ENCODE measurements around the gene CCL25. TPM values are rescaled to one million over a fixed set of nuclear protein-coding genes. Genes with fewer than 3 reads are reported as not detected.

The CCL25 gene
- total and polyA plus RNA-seq, 2 of the 4 experiments (the other 2 are of a cell fraction), result not detected

DNA sequence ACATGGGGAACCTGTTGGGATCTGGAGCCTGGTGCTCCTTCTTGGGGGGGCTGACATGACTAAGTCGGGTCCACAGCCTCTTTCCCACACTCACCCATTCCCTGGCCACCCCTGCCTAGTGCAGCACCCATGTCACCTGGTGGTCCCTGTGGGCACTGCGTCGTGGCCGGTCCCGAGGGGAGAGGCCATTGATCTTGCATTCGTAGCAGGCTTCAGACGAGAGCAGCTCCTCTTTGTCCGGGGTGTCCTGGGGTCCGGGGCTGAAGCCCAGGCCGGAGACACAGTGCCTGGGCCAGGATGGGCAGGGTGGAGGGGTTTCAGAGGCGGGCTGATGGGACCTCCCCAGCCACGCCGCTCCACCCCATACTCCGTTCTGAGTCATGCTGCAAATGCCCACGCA, 19.4 kb downstream of the CCL25 start:
- dilution Hi-C loops (cut with HindIII; ENCODE audit: low sequenced_read_pairs, unreplicated experiment) (no loop called here), in situ Hi-C loops (cut with MboI; ENCODE audit: low sequenced_read_pairs) (no loop called here), intact Hi-C loops (cut with micrococcal nuclease) (no loop called here)
- Histone ChIP-seq H4K5ac (ENCODE audit: low read depth, low read length) (no peak overlapping the region), H4K91ac (ENCODE audit: insufficient read depth, low read depth, low read length) (no peak overlapping the region), H3K36me3 (ENCODE audit: control insufficient read depth, insufficient read depth, low read length) (no peaks in the 10 kb centered on the region), H3K4ac (ENCODE audit: low read depth, low read length) (no peak overlapping the region), H3K4me2 (ENCODE audit: low read depth, low read length) (no peak overlapping the region), H4K20me1 (ENCODE audit: insufficient read depth, low read length) (no peaks in the 10 kb centered on the region), H2AK9ac (replicated peaks; ENCODE audit: low read depth, low read length, poor library complexity) (no peak overlapping the region), H3K56ac (ENCODE audit: extremely low read depth, insufficient read depth, low read length) (no peak overlapping the region), H3K18ac (ENCODE audit: low read depth, low read length) (no peak overlapping the region), H3K9me1 (ENCODE audit: insufficient read depth, low read length) (no peaks in the 10 kb centered on the region), H3K27me3 (ENCODE audit: control insufficient read depth, insufficient read depth, low read length) (no peaks in the 10 kb centered on the region), H2AK5ac (ENCODE audit: low read depth, low read length) (no peak overlapping the region), H2BK15ac (ENCODE audit: low read depth, low read length) (no peak overlapping the region), H3K9me3 (ENCODE audit: control insufficient read depth, insufficient read depth, low read length) (peaks cover 10% of the 10 kb centered on the region), H3K9ac (ENCODE audit: low read depth, low read length) (no peak overlapping the region), H2BK120ac (ENCODE audit: low read depth, low read length) (no peak overlapping the region), H3K79me1 (ENCODE audit: low read depth in 1 of 2, low read length in 2 of 2) (no peaks in the 10 kb centered on the region), H3K27ac (ENCODE audit: insufficient read depth, low read length) (no peak overlapping the region), H2BK20ac (ENCODE audit: low read depth, low read length) (no peak overlapping the region), H2AFZ (replicated peaks; ENCODE audit: low read length, poor library complexity) (no peak overlapping the region), H3K23ac (ENCODE audit: low read depth, low read length) (no peak overlapping the region), H3K4me3 (ENCODE audit: insufficient read depth, low read depth, low read length) (no peak overlapping the region), H2BK5ac (ENCODE audit: low read depth, low read length, poor library complexity, severe bottlenecking) (no peak overlapping the region), H4K8ac (ENCODE audit: low read depth in 2 of 2, low read length in 2 of 2) (no peak overlapping the region), H3K4me1 (ENCODE audit: control insufficient read depth, insufficient read depth, low read length) (no peaks in the 10 kb centered on the region), H3K14ac (replicated peaks; ENCODE audit: low read depth, low read length) (no peak overlapping the region)
- CTCF ChIA-PET, result no interaction called here
- ATAC-seq (ENCODE audit: low read depth), result no peak
- BruUV-seq (replicated peaks), result no TSS peak
- TF ChIP-seq, protein P1, sequence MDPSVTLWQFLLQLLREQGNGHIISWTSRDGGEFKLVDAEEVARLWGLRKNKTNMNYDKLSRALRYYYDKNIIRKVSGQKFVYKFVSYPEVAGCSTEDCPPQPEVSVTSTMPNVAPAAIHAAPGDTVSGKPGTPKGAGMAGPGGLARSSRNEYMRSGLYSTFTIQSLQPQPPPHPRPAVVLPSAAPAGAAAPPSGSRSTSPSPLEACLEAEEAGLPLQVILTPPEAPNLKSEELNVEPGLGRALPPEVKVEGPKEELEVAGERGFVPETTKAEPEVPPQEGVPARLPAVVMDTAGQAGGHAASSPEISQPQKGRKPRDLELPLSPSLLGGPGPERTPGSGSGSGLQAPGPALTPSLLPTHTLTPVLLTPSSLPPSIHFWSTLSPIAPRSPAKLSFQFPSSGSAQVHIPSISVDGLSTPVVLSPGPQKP (IDR thresholded peaks at IDR 0.05; ENCODE audit: borderline replicate concordance, low read depth, low read length), result no peak
- TF ChIP-seq POLR2A (IDR thresholded peaks at IDR 0.05; ENCODE audit: low read depth, low read length) (no peak), RCOR1 (IDR thresholded peaks at IDR 0.05; ENCODE audit: insufficient replicate concordance, low read length) (no peak), CHD1 (IDR thresholded peaks at IDR 0.05; ENCODE audit: low read depth, low read length) (no peak), SMC3 (IDR thresholded peaks at IDR 0.05; ENCODE audit: low read depth, low read length) (no peak), FOS (IDR thresholded peaks at IDR 0.05; ENCODE audit: low read depth, low read length) (no peak), NFE2L2 (IDR thresholded peaks at IDR 0.05; ENCODE audit: low read depth, low read length) (no peak), RFX5 (IDR thresholded peaks at IDR 0.05; ENCODE audit: low read depth, low read length) (no peak), BHLHE40 (IDR thresholded peaks at IDR 0.05; ENCODE audit: low read depth, low read length) (no peak)
- TF ChIP-seq, protein P2, sequence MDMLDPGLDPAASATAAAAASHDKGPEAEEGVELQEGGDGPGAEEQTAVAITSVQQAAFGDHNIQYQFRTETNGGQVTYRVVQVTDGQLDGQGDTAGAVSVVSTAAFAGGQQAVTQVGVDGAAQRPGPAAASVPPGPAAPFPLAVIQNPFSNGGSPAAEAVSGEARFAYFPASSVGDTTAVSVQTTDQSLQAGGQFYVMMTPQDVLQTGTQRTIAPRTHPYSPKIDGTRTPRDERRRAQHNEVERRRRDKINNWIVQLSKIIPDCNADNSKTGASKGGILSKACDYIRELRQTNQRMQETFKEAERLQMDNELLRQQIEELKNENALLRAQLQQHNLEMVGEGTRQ (IDR thresholded peaks at IDR 0.05; ENCODE audit: low read depth, low read length), result no peak
- TF ChIP-seq, protein P3, sequence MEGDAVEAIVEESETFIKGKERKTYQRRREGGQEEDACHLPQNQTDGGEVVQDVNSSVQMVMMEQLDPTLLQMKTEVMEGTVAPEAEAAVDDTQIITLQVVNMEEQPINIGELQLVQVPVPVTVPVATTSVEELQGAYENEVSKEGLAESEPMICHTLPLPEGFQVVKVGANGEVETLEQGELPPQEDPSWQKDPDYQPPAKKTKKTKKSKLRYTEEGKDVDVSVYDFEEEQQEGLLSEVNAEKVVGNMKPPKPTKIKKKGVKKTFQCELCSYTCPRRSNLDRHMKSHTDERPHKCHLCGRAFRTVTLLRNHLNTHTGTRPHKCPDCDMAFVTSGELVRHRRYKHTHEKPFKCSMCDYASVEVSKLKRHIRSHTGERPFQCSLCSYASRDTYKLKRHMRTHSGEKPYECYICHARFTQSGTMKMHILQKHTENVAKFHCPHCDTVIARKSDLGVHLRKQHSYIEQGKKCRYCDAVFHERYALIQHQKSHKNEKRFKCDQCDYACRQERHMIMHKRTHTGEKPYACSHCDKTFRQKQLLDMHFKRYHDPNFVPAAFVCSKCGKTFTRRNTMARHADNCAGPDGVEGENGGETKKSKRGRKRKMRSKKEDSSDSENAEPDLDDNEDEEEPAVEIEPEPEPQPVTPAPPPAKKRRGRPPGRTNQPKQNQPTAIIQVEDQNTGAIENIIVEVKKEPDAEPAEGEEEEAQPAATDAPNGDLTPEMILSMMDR (conservative IDR thresholded peaks at IDR 0.05; ENCODE audit: low read depth, low read length), result no peak
- POLR2A ChIA-PET (ENCODE audit: unreplicated experiment), result no interaction called here
- DNase-seq, result no peak
- no CpG with 5 or more reads among the region's 15 CpGs for WGBS, 2 experiments (ENCODE audit: extremely low coverage in 2 of 2, insufficient read length in 1 of 2)
